T-cell (primary cell): ENCODE measurements around the gene RORB. TPM values are rescaled to one million over a fixed set of nuclear protein-coding genes. Genes with fewer than 3 reads are reported as not detected.
"Not testable (repeated sequence)": the region's sequence is repeated elsewhere in the genome, so short reads cannot be mapped to it uniquely, and the experiment has no call there.

Experiments used
- ATAC-seq, 4 experiments: fragments of 200-7000 bp in 3 of 4; fragments of 150-1000 bp in 1 of 4; cut with Tn5 transposase; replicated peaks in 1 of 4; 1 replicate in 3 of 4; 2 replicates in 1 of 4; pipeline ENCODE4 v1.10.0; 2021; ENCODE audit warnings: moderate library complexity in 3 of 4, mild to moderate bottlenecking in 2 of 4, moderate number of reproducible peaks in 1 of 4
- CTCF ChIA-PET, 2 donors: fragments of 300-600 bp; sonication (Branson Sonifier 250); formaldehyde crosslinking; loops; one replicate each; lab custom pipeline; 2022; ENCODE audit warnings: antibody characterized with exemption in 2 of 2; lab: Charles Lee
- POLR2A ChIA-PET, 2 donors: fragments of 300-600 bp; sonication (Branson Sonifier 250); formaldehyde crosslinking; loops; one replicate each; lab custom pipeline; 2022; ENCODE audit warnings: antibody characterized with exemption in 2 of 2; lab: Charles Lee
- DNase-seq, 35 experiments: peaks; one replicate each; pipeline versions ENCODE4 v3.0.0 to v3.0.0-alpha.2; 2013 to 2023
- H3K27ac ChIP-seq: one replicate; pipeline ENCODE4 v1.5.1; 2013; ENCODE audit warnings: low read length
- H3K27me3 ChIP-seq, 2 experiments: replicated peaks in 1 of 2; 1 replicate in 1 of 2; 2 replicates in 1 of 2; pipeline versions ENCODE4 v1.6.1 to v1.7.0; 2013; ENCODE audit warnings: low read length in 1 of 2, mixed read lengths in 1 of 2; ENCODE audit not compliant: control insufficient read depth in 2 of 2, insufficient read depth in 2 of 2; ENCODE audit errors: extremely low read depth in 1 of 2
- H3K36me3 ChIP-seq, 2 donors: 1 replicate in 1 of 2; 2 replicates in 1 of 2; pipeline versions ENCODE4 v1.6.1 to v1.7.0; 2013; ENCODE audit warnings: low read length in 1 of 2; ENCODE audit not compliant: control insufficient read depth in 2 of 2, insufficient read depth in 1 of 2; ENCODE audit errors: extremely low read depth in 1 of 2
- H3K4me1 ChIP-seq, 2 experiments: 1 replicate in 1 of 2; 2 replicates in 1 of 2; pipeline versions ENCODE4 v1.6.1 to v1.7.0; 2013; ENCODE audit warnings: low read length in 2 of 2, mixed read lengths in 1 of 2; ENCODE audit not compliant: insufficient read depth in 2 of 2, control insufficient read depth in 1 of 2; ENCODE audit errors: extremely low read depth in 1 of 2
- H3K4me3 ChIP-seq, 2 donors: 1 replicate in 1 of 2; 2 replicates in 1 of 2; pipeline versions ENCODE4 v1.5.1 to v1.7.0; 2013; ENCODE audit warnings: mild to moderate bottlenecking in 2 of 2, low read length in 1 of 2, moderate library complexity in 1 of 2; ENCODE audit not compliant: control insufficient read depth in 1 of 2; ENCODE audit errors: extremely low read depth in 1 of 2
- H3K9me3 ChIP-seq: 2 replicates; pipeline ENCODE4 v1.7.0; 2013
- H3K27ac Mint-ChIP-seq, 2 donors: one replicate each; pipeline ENCODE4 v1.8.0; 2020 to 2021; ENCODE audit warnings: mild to moderate bottlenecking in 2 of 2, mixed read lengths in 2 of 2
- H3K27me3 Mint-ChIP-seq, 2 donors: one replicate each; pipeline ENCODE4 v1.8.0; 2021 to 2022; ENCODE audit warnings: mixed read lengths in 2 of 2
- H3K36me3 Mint-ChIP-seq: one replicate; pipeline ENCODE4 v1.8.0; 2021; ENCODE audit warnings: mixed read lengths
- H3K4me1 Mint-ChIP-seq, 3 donors: one replicate each; pipeline ENCODE4 v1.8.0; 2020 to 2022; ENCODE audit warnings: mixed read lengths in 3 of 3, mild to moderate bottlenecking in 1 of 3
- H3K4me3 Mint-ChIP-seq, 3 donors: one replicate each; pipeline ENCODE4 v1.8.0; 2020 to 2022; ENCODE audit warnings: mild to moderate bottlenecking in 3 of 3, mixed read lengths in 3 of 3, moderate library complexity in 3 of 3
- H3K9me3 Mint-ChIP-seq, 3 donors: one replicate each; pipeline ENCODE4 v1.8.0; 2020 to 2022; ENCODE audit warnings: mixed read lengths in 3 of 3
- WGBS: methylation state at CpG from one replicate; pipeline ENCODE4 v1.1.5; 2013; ENCODE audit warnings: missing lambda C conversion rate; ENCODE audit not compliant: insufficient coverage; 5-methylcytosine and 5-hydroxymethylcytosine counted together
- total RNA-seq, 35 experiments: library from RNA in 6 of 35; stranded (reverse) in 6 of 35; fragments of 120-200 nt in 1 of 35; gene quantifications; one replicate each; pipeline versions ENCODE4 v1.2.1 to v1.2.4 and lab custom pipeline; 2013 to 2026

Gene RORB
- total RNA-seq, 5 donors from 2014 or later (not counting 1 experiment from before 2014, with no cell fraction given): 0.03 TPM; not detected in 4

DNA sequence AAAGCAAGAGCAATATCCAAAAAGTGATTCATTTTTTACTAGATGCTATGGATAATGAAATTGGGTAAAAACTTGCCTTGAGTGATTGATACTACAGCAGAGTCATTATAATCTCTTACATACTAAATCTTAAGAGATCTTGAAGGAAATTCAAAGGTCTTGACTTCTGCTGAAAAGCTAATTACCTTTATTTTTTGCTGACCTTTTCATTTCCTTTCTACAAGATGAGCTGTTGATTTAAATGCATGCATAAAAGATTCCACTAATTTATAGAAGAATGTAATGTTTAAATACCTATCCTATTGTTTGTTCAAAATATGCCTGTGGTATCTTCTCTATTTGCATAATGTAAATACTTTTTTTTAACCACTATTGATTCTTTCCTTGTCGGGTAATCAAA is 27.2 kb downstream of the RORB start:
- Mint-ChIP-seq H3K4me1 (no peaks in the 10 kb centered on the region), H3K9me3 (no peaks in the 10 kb centered on the region), H3K27me3 (peaks cover 0 to 3% of the 10 kb centered on the region in 2 donors), H3K4me3 (no peak overlapping the region), H3K36me3 (no peaks in the 10 kb centered on the region), H3K27ac (no peak overlapping the region)
- WGBS: no CpG with 5 or more reads among the region's 1 CpG
- no peak for ATAC-seq
- ChIA-PET CTCF (no interaction called here), POLR2A (no interaction called here)
- H3K4me3 ChIP-seq: no peak overlapping the region
- H3K4me1 ChIP-seq: no peaks in the 10 kb centered on the region
- no peaks in the 10 kb centered on the region for H3K36me3 ChIP-seq
- H3K27me3 ChIP-seq: no peaks in the 10 kb centered on the region
- H3K27ac ChIP-seq: no peak overlapping the region
- no peak for DNase-seq
- H3K9me3 ChIP-seq: no peaks in the 10 kb centered on the region

DNA sequence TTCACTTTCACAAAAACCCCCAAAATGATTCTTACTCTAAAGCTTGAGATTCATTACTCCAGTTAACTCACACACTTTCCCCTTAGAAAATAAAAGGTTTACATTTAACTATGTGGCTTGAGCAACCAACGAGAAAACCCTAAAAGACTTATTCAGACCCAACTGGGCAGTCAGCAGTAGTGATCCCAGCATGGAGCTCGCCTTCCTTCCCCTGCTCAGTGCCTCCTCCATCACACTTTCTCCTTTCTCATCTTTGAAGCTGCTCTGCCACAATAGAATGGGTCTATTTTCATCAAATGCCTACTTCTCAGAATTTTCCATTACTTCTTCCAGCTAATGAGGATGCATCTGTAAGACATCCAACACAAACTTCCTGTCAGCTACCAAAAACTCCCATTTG is 29.1 kb downstream of the RORB start:
- H3K4me1 ChIP-seq: no peaks in the 10 kb centered on the region
- WGBS: 59% methylated on average over 2 of the region's 2 CpGs
- H3K9me3 ChIP-seq: no peaks in the 10 kb centered on the region
- ATAC-seq (no peak), DNase-seq (no peak)
- H3K4me1 Mint-ChIP-seq: no peaks in the 10 kb centered on the region
- H3K4me3 ChIP-seq: no peak overlapping the region
- no peaks in the 10 kb centered on the region for H3K36me3 ChIP-seq
- CTCF ChIA-PET: no interaction called here
- H3K4me3 Mint-ChIP-seq: no peak overlapping the region
- H3K27ac ChIP-seq: no peak overlapping the region
- no peaks in the 10 kb centered on the region for H3K27me3 ChIP-seq
- no peak overlapping the region for H3K27ac Mint-ChIP-seq
- POLR2A ChIA-PET: no interaction called here
- H3K27me3 Mint-ChIP-seq: peaks cover 0 to 3% of the 10 kb centered on the region in 2 donors
- no peaks in the 10 kb centered on the region for H3K9me3 Mint-ChIP-seq
- no peaks in the 10 kb centered on the region for H3K36me3 Mint-ChIP-seq

DNA sequence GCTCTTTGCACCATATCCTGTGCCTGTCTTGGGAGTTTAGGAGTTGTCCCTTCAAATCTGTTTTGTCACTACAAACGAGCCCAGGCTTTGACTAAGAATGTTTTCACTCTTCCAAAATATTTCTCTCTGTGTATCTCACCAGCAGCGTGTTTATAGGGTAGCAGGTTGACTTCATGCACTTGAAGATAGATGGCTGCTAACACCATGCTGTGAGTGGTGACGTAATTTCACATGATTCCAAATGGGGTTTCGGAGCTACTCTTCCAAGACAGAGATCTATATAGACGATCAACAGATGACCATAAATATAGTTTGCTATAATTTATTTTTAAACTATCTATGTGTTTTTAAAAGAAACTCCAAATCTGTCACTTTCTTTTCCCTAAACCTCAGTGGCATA is 30.6 kb downstream of the RORB start:
- no peak overlapping the region for H3K4me3 Mint-ChIP-seq
- H3K9me3 Mint-ChIP-seq: no peaks in the 10 kb centered on the region
- no peaks in the 10 kb centered on the region for H3K4me1 Mint-ChIP-seq
- CTCF ChIA-PET: interaction anchor here in 1 of 2 donors (0.6 kb wide), 1 partner anchor 31 kb away, joined by 3 read pairs; no protein-coding TSS in a partner anchor
- no peak overlapping the region for H3K27ac Mint-ChIP-seq
- H3K36me3 Mint-ChIP-seq: no peaks in the 10 kb centered on the region
- POLR2A ChIA-PET: no interaction called here
- H3K27me3 ChIP-seq: no peaks in the 10 kb centered on the region
- H3K36me3 ChIP-seq: no peaks in the 10 kb centered on the region
- no CpG with 5 or more reads among the region's 5 CpGs for WGBS
- H3K27me3 Mint-ChIP-seq: peaks cover 0 to 3% of the 10 kb centered on the region in 2 donors
- no peak for DNase-seq
- no peak overlapping the region for H3K4me3 ChIP-seq
- no peak overlapping the region for H3K27ac ChIP-seq
- H3K9me3 ChIP-seq: no peaks in the 10 kb centered on the region
- H3K4me1 ChIP-seq: no peaks in the 10 kb centered on the region
- ATAC-seq: no peak

DNA sequence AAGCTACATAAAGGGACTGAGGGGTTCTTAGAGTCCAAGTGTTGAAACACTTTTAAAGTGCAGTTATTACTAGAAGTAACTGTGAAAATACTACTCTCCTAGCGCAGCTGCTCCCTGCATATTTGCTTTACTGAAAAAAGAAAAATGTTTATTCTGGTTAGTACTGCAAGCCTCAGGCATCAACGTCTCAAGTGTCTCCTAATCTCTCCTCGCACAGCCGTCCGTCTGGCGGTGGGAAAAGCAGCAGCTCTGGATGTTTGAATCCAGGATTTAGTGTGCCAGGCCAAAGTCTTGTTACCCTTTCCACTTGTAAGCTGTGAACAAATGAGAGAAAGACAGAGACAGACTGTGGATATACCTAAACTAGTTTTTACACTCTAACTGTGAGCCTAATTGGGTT is 31.1 kb downstream of the RORB start:
- Histone ChIP-seq H3K4me1 (no peaks in the 10 kb centered on the region), H3K27me3 (no peaks in the 10 kb centered on the region), H3K36me3 (no peaks in the 10 kb centered on the region), H3K4me3 (no peak overlapping the region), H3K9me3 (no peaks in the 10 kb centered on the region), H3K27ac (no peak overlapping the region)
- H3K4me1 Mint-ChIP-seq: no peaks in the 10 kb centered on the region
- H3K27ac Mint-ChIP-seq: no peak overlapping the region
- peaks cover 0 to 3% of the 10 kb centered on the region in 2 donors for H3K27me3 Mint-ChIP-seq
- no peaks in the 10 kb centered on the region for H3K9me3 Mint-ChIP-seq
- WGBS: 89% methylated on average over 5 of the region's 6 CpGs
- no peak overlapping the region for H3K4me3 Mint-ChIP-seq
- CTCF ChIA-PET: no interaction called here
- ATAC-seq (no peak), DNase-seq (no peak)
- no peaks in the 10 kb centered on the region for H3K36me3 Mint-ChIP-seq
- POLR2A ChIA-PET: no interaction called here

- WGBS: 63% methylated on average over 2 of the region's 8 CpGs
- H3K4me3 ChIP-seq, CTCF ChIA-PET, POLR2A ChIA-PET, H3K4me3 Mint-ChIP-seq, H3K9me3 ChIP-seq, ATAC-seq, H3K9me3 Mint-ChIP-seq, DNase-seq, H3K36me3 Mint-ChIP-seq, H3K27me3 Mint-ChIP-seq, H3K27me3 ChIP-seq, H3K36me3 ChIP-seq, H3K4me1 Mint-ChIP-seq, H3K27ac ChIP-seq, H3K27ac Mint-ChIP-seq, H3K4me1 ChIP-seq: not testable (repeated sequence)
Measured at GRCh38 chr9:74530458-74530857, 33.3 kb downstream of the RORB start.

DNA sequence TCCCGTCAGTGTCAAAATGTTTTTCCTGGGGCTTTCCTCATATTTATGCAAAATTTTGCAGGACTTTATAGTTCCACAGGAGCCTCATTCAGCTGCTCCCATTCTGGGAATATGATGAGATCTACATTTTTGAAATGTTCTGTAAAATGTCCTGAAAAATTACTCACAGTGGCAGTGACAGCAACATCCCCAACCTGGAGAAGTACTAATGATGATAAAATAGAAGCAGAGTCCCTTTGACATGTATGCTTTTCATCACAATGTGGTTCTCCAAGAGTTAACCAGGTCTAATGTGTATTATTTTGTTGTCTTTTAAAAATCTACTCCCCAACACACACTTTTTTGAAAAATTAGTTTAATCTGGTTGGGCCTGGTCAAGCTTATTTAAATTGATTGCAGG is 36.1 kb downstream of the RORB start:
- no peak overlapping the region for H3K4me3 Mint-ChIP-seq
- WGBS: no CpG with 5 or more reads among the region's 1 CpG
- H3K27ac ChIP-seq: no peak overlapping the region
- ATAC-seq (no peak), DNase-seq (no peak)
- H3K36me3 Mint-ChIP-seq: no peaks in the 10 kb centered on the region
- no peaks in the 10 kb centered on the region for H3K4me1 ChIP-seq
- H3K27me3 ChIP-seq: no peaks in the 10 kb centered on the region
- no peak overlapping the region for H3K4me3 ChIP-seq
- H3K9me3 Mint-ChIP-seq: no peaks in the 10 kb centered on the region
- no peak overlapping the region for H3K27ac Mint-ChIP-seq
- H3K36me3 ChIP-seq: no peaks in the 10 kb centered on the region
- no peaks in the 10 kb centered on the region for H3K4me1 Mint-ChIP-seq
- no peaks in the 10 kb centered on the region for H3K9me3 ChIP-seq
- CTCF ChIA-PET: no interaction called here
- POLR2A ChIA-PET: no interaction called here
- H3K27me3 Mint-ChIP-seq: peaks cover 0 to 6% of the 10 kb centered on the region in 2 donors

DNA sequence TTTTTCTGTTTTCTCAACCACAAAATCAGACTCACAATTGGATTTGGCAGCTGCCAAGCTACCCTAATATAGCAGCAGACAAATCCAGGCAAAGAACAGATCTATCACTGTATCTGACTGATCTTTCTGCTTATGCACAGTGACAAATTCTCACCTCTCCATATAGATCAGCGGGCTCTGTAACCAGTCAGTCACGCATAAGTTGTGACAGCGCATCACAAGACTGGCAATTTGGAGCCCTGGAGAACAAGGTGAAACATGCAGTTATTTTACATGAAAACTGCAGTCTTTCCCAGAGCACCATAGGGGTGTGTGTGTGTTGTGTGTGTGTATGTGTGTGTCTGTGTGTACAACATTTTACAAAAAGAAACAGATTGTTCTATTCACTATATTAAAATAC is 37.7 kb downstream of the RORB start:
- Histone ChIP-seq H3K9me3 (no peaks in the 10 kb centered on the region), H3K27me3 (no peaks in the 10 kb centered on the region), H3K4me3 (no peak overlapping the region), H3K4me1 (no peaks in the 10 kb centered on the region), H3K27ac (no peak overlapping the region), H3K36me3 (no peaks in the 10 kb centered on the region)
- DNase-seq (no peak), ATAC-seq (no peak)
- H3K36me3 Mint-ChIP-seq: no peaks in the 10 kb centered on the region
- no peaks in the 10 kb centered on the region for H3K9me3 Mint-ChIP-seq
- H3K4me1 Mint-ChIP-seq: no peaks in the 10 kb centered on the region
- peaks cover 0 to 6% of the 10 kb centered on the region in 2 donors for H3K27me3 Mint-ChIP-seq
- H3K4me3 Mint-ChIP-seq: no peak overlapping the region
- CTCF ChIA-PET: no interaction called here
- POLR2A ChIA-PET: no interaction called here
- H3K27ac Mint-ChIP-seq: no peak overlapping the region
- WGBS: 100% methylated on average over 2 of the region's 3 CpGs
